SK-N-SH treated with all-trans-retinoic acid at 6 μM for 48 hours (cell line): ENCODE measurements around the gene THADA.

Experiments
- PATZ1 ChIP-seq: fragments of 250-450 bp; sonication (Bioruptor Pico); IDR thresholded peaks from 2 replicates; pipeline ENCODE4 v1.8.0; 2020; ENCODE audit warnings: mild to moderate bottlenecking, moderate library complexity, borderline replicate concordance
- TOX ChIP-seq: fragments of 250-450 bp; sonication (Bioruptor Pico); IDR thresholded peaks from 2 replicates; pipeline ENCODE4 v1.8.0; 2021; ENCODE audit warnings: mild to moderate bottlenecking, moderate library complexity, borderline replicate concordance
- ZFP3 ChIP-seq: fragments of 250-450 bp; sonication (Bioruptor Pico); IDR thresholded peaks from 2 replicates; pipeline ENCODE4 v1.5.0; 2020; ENCODE audit warnings: mild to moderate bottlenecking, moderate library complexity
- ZFP30 ChIP-seq: fragments of 450-650 bp; formaldehyde crosslinking; IDR thresholded peaks from 2 replicates; pipeline ENCODE4 v1.5.0; 2022; ENCODE audit warnings: mild to moderate bottlenecking, moderate library complexity
- TF ChIP-seq, protein P1 (sequence below): fragments of 250-450 bp; sonication (Bioruptor Pico); IDR thresholded peaks from 2 replicates; pipeline ENCODE4 v1.5.0; 2020; ENCODE audit warnings: mild to moderate bottlenecking, moderate library complexity

- TF ChIP-seq ZFP3 (CRISPR knock-in tag) (no peak), PATZ1 (no peak), ZFP30 (no peak), TOX (CRISPR knock-in tag) (no peak)
- TF ChIP-seq, protein P1, sequence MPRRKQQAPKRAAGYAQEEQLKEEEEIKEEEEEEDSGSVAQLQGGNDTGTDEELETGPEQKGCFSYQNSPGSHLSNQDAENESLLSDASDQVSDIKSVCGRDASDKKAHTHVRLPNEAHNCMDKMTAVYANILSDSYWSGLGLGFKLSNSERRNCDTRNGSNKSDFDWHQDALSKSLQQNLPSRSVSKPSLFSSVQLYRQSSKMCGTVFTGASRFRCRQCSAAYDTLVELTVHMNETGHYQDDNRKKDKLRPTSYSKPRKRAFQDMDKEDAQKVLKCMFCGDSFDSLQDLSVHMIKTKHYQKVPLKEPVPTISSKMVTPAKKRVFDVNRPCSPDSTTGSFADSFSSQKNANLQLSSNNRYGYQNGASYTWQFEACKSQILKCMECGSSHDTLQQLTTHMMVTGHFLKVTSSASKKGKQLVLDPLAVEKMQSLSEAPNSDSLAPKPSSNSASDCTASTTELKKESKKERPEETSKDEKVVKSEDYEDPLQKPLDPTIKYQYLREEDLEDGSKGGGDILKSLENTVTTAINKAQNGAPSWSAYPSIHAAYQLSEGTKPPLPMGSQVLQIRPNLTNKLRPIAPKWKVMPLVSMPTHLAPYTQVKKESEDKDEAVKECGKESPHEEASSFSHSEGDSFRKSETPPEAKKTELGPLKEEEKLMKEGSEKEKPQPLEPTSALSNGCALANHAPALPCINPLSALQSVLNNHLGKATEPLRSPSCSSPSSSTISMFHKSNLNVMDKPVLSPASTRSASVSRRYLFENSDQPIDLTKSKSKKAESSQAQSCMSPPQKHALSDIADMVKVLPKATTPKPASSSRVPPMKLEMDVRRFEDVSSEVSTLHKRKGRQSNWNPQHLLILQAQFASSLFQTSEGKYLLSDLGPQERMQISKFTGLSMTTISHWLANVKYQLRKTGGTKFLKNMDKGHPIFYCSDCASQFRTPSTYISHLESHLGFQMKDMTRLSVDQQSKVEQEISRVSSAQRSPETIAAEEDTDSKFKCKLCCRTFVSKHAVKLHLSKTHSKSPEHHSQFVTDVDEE = no peak
Measured at GRCh38 chr2:43559391-43560230, 36.2 kb downstream of the THADA start.
